ENCODE measurements around the gene FBXW11.

DNA sequence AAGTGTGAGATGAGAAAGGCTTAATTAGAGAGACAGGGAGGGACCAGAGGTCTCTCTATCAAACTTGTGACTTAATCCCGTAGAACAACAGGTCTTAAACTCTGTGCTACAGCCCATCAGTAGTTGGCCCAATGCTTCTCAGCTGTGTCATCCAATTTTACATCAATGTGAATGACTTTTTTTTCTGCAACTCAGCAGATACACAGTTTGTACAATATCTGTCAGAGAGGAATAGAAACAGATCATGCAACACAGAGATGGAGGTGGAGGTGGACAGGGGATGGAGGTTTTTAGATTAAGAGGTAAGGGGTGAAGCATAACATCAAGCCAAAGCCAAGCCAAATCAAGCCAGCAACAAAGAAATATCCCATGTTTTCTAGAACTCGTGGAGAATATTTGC lies 43.0 kb downstream of the FBXW11 start:
- TF ChIP-seq, protein P1, sequence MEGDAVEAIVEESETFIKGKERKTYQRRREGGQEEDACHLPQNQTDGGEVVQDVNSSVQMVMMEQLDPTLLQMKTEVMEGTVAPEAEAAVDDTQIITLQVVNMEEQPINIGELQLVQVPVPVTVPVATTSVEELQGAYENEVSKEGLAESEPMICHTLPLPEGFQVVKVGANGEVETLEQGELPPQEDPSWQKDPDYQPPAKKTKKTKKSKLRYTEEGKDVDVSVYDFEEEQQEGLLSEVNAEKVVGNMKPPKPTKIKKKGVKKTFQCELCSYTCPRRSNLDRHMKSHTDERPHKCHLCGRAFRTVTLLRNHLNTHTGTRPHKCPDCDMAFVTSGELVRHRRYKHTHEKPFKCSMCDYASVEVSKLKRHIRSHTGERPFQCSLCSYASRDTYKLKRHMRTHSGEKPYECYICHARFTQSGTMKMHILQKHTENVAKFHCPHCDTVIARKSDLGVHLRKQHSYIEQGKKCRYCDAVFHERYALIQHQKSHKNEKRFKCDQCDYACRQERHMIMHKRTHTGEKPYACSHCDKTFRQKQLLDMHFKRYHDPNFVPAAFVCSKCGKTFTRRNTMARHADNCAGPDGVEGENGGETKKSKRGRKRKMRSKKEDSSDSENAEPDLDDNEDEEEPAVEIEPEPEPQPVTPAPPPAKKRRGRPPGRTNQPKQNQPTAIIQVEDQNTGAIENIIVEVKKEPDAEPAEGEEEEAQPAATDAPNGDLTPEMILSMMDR (optimal IDR thresholded peaks at IDR 0.05 in 1 of 3, IDR thresholded peaks at IDR 0.05 in 1 of 3, conservative IDR thresholded peaks at IDR 0.05 in 1 of 3; ENCODE audit: extremely low read depth in 1 of 3, insufficient read depth in 2 of 3, low read length in 3 of 3) = no peak
- TF ChIP-seq EZH2 (IDR thresholded peaks at IDR 0.05; ENCODE audit: low read length) = no peak

Data from keratinocyte (primary cell).